OCI-LY3 (cell line): ENCODE data around the gene ZBTB42.

Experiments
- EZH2phosphoT487 ChIP-seq: fragments of 200-600 bp; shearing (Covaris generic); IDR thresholded peaks from 2 replicates; pipeline ENCODE4 v1.6.1; 2018; ENCODE audit warnings: antibody characterized with exemption, mixed run types, low read depth
- TF ChIP-seq, protein P1 (sequence below): fragments of 200-600, 300-600 bp; sonication (generic); IDR thresholded peaks from 2 replicates; pipeline ENCODE4 v1.5.1; 2014; ENCODE audit warnings: antibody characterized with exemption, low read length, low read depth

DNA sequence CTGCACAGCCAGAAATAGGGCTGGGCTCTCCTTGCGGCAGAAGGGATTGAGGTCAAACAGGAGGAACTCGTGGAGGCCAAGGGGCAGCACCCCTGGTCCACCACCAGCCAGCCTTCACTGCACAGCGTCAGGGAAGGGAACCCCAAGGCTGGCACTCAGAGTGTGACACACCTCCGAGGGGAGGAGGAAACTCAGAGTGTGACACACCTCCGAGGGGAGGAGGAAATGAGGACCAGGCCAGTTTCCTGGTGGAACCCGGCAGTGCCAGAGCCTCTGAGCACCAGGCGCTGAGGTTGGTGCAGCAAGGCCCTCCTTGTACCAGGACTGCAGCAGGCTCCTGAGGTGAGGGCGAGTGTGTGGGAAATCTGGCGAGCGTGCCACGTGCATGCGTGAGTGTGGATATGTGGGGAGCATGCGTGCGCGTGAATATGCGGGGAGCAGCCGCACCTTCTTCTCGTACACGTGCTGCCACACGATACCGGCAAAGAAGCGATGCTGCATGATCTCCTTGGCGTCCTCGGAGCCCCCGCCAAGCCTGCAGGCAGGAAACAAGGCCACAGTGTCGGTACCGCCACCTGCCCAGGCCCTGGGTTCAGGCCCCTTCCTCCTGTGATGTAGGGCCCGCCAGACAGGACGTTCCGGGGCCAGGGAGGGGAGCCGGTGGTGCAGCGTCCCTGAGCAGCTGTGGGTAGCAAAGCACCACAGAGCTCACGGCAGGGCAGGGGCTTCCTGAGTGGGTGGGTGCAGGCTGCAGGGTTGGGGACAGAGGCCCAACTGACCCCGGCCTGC lies 28.8 kb upstream of the ZBTB42 start:
- TF ChIP-seq, protein P1, sequence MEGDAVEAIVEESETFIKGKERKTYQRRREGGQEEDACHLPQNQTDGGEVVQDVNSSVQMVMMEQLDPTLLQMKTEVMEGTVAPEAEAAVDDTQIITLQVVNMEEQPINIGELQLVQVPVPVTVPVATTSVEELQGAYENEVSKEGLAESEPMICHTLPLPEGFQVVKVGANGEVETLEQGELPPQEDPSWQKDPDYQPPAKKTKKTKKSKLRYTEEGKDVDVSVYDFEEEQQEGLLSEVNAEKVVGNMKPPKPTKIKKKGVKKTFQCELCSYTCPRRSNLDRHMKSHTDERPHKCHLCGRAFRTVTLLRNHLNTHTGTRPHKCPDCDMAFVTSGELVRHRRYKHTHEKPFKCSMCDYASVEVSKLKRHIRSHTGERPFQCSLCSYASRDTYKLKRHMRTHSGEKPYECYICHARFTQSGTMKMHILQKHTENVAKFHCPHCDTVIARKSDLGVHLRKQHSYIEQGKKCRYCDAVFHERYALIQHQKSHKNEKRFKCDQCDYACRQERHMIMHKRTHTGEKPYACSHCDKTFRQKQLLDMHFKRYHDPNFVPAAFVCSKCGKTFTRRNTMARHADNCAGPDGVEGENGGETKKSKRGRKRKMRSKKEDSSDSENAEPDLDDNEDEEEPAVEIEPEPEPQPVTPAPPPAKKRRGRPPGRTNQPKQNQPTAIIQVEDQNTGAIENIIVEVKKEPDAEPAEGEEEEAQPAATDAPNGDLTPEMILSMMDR = no peak
- TF ChIP-seq EZH2phosphoT487 = no peak
